ENCODE data around the gene ELOVL6.

Gene ELOVL6

DNA sequence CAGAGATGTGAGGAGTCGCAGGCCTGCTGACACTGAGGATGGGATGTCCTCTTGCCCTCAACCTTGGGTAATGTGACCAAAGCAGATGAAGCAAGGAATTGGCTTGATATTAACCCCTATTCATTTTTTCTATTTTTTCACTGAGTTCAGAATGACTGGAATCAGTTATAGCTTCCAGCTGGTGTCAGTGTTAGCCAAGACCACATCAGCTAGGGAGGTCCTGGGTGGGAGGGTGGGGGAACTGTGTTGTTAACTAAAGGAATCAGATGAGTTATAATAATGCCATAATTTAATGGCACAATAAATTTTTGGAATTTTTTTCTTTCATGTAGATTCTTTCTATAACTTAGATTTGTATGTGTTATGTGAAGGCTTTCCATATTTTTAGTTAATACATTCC lies 193.9 kb downstream of the ELOVL6 start:
- 81 to 92% methylated on average over 1 of the region's 1 CpG for WGBS, 2 experiments
- Histone ChIP-seq H3K36me3 (ENCODE audit: control insufficient read depth, insufficient read depth, low read length) (no peaks in the 10 kb centered on the region), H3K4me3 (ENCODE audit: insufficient read depth, low read depth, low read length) (no peak overlapping the region), H3K27ac (ENCODE audit: insufficient read depth, low read depth, low read length, poor library complexity, severe bottlenecking) (no peak overlapping the region), H3K27me3 (ENCODE audit: control insufficient read depth, insufficient read depth, low read length, poor library complexity, severe bottlenecking) (no peaks in the 10 kb centered on the region), H3K4me1 (ENCODE audit: control insufficient read depth, insufficient read depth, low read length) (no peaks in the 10 kb centered on the region), H3K9me3 (ENCODE audit: control insufficient read depth, low read length) (no peaks in the 10 kb centered on the region)

DNA sequence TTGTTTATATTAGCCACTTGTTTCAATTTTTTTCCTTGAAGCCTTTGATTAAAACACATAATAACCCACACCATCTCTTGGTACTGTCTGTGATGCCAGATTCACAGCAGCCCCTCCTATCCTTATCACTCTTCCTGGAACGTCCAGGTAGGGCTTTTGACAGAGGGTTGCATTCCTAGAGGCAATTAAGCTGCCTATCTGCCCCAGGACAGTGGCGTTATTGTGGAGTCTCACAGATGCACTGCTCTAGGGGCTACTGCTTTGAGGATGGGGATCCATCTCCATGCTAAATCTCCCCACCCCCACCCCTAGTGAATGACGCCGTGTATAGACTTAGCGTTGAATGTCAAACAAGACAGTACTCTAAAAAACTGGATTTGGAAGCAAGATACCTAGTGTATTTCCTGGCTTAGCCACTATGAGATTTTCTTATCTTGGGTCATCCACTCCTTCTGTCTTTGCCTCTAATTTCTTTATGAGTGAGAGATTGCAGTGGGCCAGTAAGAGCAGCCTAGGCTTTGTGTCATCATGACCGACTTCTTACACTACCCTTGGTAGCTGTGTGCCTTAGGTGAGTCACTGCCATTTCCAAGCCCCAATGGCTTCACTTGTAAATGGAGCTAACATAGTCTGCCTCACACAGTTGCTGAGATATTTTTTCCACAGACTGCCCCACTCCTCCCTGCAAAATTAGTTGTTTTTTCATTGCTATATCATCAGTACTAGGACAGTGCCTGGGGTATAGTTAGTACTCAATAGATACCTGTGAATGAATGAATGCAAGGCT lies 194.8 kb downstream of the ELOVL6 start:
- 84 to 87% methylated on average over 6 of the region's 6 CpGs for WGBS, 2 experiments
- H3K27ac ChIP-seq (ENCODE audit: insufficient read depth, low read depth, low read length, poor library complexity, severe bottlenecking), result no peak overlapping the region
- H3K4me1 ChIP-seq (ENCODE audit: control insufficient read depth, insufficient read depth, low read length), result no peaks in the 10 kb centered on the region
- H3K4me3 ChIP-seq (ENCODE audit: insufficient read depth, low read depth, low read length), result no peak overlapping the region
- H3K9me3 ChIP-seq (ENCODE audit: control insufficient read depth, low read length), result no peaks in the 10 kb centered on the region
- H3K27me3 ChIP-seq (ENCODE audit: control insufficient read depth, insufficient read depth, low read length, poor library complexity, severe bottlenecking), result no peaks in the 10 kb centered on the region
- H3K36me3 ChIP-seq (ENCODE audit: control insufficient read depth, insufficient read depth, low read length), result no peaks in the 10 kb centered on the region

GRCh38 chr4:110002326-110002725 lies 196.1 kb downstream of the ELOVL6 start:
- Histone ChIP-seq H3K4me3 (ENCODE audit: insufficient read depth, low read depth, low read length) (no peak overlapping the region), H3K4me1 (ENCODE audit: control insufficient read depth, insufficient read depth, low read length) (no peaks in the 10 kb centered on the region)

GRCh38 chr4:109999585-109999912 lies 198.9 kb downstream of the ELOVL6 start:
- Histone ChIP-seq H3K27ac (ENCODE audit: insufficient read depth, low read depth, low read length, poor library complexity, severe bottlenecking) (no peak overlapping the region), H3K4me1 (ENCODE audit: control insufficient read depth, insufficient read depth, low read length) (no peaks in the 10 kb centered on the region), H3K36me3 (ENCODE audit: control insufficient read depth, insufficient read depth, low read length) (no peaks in the 10 kb centered on the region), H3K4me3 (ENCODE audit: insufficient read depth, low read depth, low read length) (no peak overlapping the region), H3K27me3 (ENCODE audit: control insufficient read depth, insufficient read depth, low read length, poor library complexity, severe bottlenecking) (no peaks in the 10 kb centered on the region), H3K9me3 (ENCODE audit: control insufficient read depth, low read length) (no peaks in the 10 kb centered on the region)
- 93 to 95% methylated on average over 9 of the region's 9 CpGs for WGBS, 2 experiments

More at GRCh38 chr4:110002326-110002725, 196.1 kb downstream of the ELOVL6 start:
- 86 to 94% methylated on average over 2 to 3 of the region's 3 CpGs for WGBS, 2 experiments
- Histone ChIP-seq H3K9me3 (ENCODE audit: control insufficient read depth, low read length) (no peaks in the 10 kb centered on the region), H3K27me3 (ENCODE audit: control insufficient read depth, insufficient read depth, low read length, poor library complexity, severe bottlenecking) (no peaks in the 10 kb centered on the region), H3K27ac (ENCODE audit: insufficient read depth, low read depth, low read length, poor library complexity, severe bottlenecking) (no peak overlapping the region), H3K36me3 (ENCODE audit: control insufficient read depth, insufficient read depth, low read length) (no peaks in the 10 kb centered on the region)

DNA sequence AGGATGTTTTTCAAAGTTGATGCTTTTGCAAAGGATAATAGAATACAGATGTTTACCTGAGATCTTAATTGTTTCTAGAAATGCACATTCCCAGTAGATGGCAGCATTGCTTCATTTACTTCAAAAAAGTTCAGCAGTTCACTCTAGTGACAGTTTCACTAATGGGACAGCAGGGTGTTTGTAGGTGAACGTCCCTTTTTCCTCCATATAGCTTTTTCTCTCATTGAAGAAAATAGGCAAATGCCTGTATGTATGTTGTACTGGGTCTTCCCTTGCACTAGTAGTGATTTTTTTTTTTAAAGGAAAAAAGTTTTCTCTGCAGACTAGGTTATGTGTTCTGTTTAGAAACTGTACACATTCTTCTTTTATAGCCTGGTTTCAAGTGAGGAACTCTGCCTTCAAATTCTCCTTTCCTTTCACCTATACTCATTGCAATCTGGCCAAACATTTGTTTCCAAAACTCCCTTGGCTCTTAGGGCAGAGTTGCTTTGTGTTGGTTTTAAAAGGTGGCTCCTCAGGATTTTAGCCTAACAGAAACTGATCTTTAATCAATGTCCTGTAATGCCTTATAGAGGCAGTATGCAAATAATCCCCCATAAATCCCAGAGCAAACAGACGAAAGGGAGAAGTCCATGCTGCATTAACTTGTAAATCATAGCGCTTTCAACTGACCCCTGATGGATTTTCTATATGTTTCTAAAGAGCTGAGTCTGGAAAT lies 199.4 kb downstream of the ELOVL6 start:
- no peaks in the 10 kb centered on the region for H3K36me3 ChIP-seq (ENCODE audit: control insufficient read depth, insufficient read depth, low read length)
- no peaks in the 10 kb centered on the region for H3K4me1 ChIP-seq (ENCODE audit: control insufficient read depth, insufficient read depth, low read length)
- no peak overlapping the region for H3K27ac ChIP-seq (ENCODE audit: insufficient read depth, low read depth, low read length, poor library complexity, severe bottlenecking)
- H3K9me3 ChIP-seq (ENCODE audit: control insufficient read depth, low read length), result no peaks in the 10 kb centered on the region
- no peaks in the 10 kb centered on the region for H3K27me3 ChIP-seq (ENCODE audit: control insufficient read depth, insufficient read depth, low read length, poor library complexity, severe bottlenecking)
- WGBS, 2 experiments, result 64 to 96% methylated on average over 2 to 3 of the region's 3 CpGs
- H3K4me3 ChIP-seq (ENCODE audit: insufficient read depth, low read depth, low read length), result no peak overlapping the region

DNA sequence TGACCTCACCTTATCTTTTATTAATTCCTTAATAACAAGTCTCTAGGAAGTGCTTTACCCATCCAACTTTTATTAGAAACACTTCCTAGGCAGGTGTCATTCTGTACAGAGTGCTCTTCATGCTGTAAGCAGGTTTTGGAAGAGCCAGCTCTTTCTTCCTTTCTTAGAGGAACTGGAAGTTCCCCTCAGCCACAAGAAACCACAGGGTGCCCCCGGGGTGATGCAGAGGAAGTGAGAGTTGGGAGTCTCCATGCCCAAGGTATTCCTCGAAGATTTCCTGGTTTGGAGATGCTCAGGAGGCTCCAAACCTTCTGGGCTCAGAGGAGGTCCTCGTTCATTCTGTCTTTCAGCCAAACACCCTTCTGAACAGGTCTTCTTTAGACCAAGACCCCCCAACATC lies 201.9 kb downstream of the ELOVL6 start:
- Histone ChIP-seq H3K4me3 (ENCODE audit: insufficient read depth, low read depth, low read length) (no peak overlapping the region), H3K36me3 (ENCODE audit: control insufficient read depth, insufficient read depth, low read length) (no peaks in the 10 kb centered on the region), H3K27ac (ENCODE audit: insufficient read depth, low read depth, low read length, poor library complexity, severe bottlenecking) (no peak overlapping the region), H3K9me3 (ENCODE audit: control insufficient read depth, low read length) (no peaks in the 10 kb centered on the region), H3K27me3 (ENCODE audit: control insufficient read depth, insufficient read depth, low read length, poor library complexity, severe bottlenecking) (no peaks in the 10 kb centered on the region), H3K4me1 (ENCODE audit: control insufficient read depth, insufficient read depth, low read length) (no peaks in the 10 kb centered on the region)
- 82 to 84% methylated on average over 3 of the region's 3 CpGs for WGBS, 2 experiments

All from ectodermal cell (in vitro differentiated cells).